ENCODE measurements around the gene RAD51B.

The RAD51B gene

GRCh38 chr14:68375376-68375775, 555.8 kb downstream of the RAD51B start:
- no peak for DNase-seq

DNA sequence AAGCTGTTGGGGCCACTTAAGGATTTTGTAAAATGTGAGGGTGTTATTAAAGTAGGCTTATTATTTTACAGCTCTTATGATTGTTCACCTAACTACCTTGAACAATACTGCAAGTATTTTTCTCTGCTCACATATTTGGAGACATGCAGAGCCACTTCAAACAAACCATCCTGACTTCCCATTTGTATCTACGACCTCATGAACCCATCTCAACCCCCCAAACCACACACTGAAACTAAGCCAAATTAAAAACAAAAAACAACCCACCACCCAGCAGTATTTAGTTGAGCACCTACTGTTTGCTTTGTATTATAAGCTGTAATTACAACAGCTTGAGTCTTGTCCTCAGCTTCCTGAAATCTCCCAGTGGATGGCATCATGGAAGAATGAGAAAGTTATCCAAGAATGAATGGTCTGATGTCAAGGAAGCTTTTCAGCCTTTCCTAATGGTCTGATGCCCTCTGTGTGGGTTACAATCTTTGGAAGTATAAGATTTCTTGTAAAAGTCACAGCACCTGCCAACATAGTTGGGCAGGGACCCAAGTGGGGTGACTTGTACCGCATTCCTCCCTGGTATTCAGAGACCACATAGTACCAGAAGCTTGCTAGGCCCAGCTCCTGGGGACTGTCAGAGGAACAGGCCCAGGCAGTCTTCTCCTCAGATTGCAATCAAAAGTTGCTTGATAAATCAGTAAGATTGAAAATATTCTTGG, 556.6 kb downstream of the RAD51B start:
- DNase-seq: no peak

GRCh38 chr14:68377006-68377405, 557.4 kb downstream of the RAD51B start:
- DNase-seq: no peak

DNA sequence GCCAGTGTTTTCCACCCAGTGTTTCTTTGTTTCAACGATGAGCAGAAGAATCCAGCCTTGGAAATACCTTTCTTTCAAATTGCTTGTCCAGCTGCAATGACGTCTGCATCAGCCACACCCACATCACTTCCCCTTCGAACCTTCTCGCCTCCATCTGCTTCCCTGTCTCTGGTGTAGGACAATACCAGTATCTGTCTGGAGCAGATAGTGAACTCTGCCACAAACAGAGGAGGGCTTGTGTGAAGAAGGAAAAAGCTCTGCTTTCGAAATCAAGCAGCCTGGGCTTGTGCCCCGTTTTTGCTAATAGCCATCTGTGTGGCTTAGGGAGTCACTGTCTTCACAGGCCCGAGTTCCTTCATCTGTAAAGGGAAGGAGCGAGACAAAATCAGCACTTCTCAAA, 557.9 kb downstream of the RAD51B start:
- peak; percentile 67 for DNase-seq

GRCh38 chr14:68379510-68380328, 560.1 kb downstream of the RAD51B start:
- DNase-seq: no peak

GRCh38 chr14:68380329-68380741, 560.8 kb downstream of the RAD51B start:
- no peak for DNase-seq

GRCh38 chr14:68384335-68384734, 564.8 kb downstream of the RAD51B start:
- DNase-seq: peak; percentile 40

GRCh38 chr14:68384881-68385280, 565.3 kb downstream of the RAD51B start:
- no peak for DNase-seq

- DNase-seq: no peak
Measured at GRCh38 chr14:68386446-68386845, 566.9 kb downstream of the RAD51B start.

DNA sequence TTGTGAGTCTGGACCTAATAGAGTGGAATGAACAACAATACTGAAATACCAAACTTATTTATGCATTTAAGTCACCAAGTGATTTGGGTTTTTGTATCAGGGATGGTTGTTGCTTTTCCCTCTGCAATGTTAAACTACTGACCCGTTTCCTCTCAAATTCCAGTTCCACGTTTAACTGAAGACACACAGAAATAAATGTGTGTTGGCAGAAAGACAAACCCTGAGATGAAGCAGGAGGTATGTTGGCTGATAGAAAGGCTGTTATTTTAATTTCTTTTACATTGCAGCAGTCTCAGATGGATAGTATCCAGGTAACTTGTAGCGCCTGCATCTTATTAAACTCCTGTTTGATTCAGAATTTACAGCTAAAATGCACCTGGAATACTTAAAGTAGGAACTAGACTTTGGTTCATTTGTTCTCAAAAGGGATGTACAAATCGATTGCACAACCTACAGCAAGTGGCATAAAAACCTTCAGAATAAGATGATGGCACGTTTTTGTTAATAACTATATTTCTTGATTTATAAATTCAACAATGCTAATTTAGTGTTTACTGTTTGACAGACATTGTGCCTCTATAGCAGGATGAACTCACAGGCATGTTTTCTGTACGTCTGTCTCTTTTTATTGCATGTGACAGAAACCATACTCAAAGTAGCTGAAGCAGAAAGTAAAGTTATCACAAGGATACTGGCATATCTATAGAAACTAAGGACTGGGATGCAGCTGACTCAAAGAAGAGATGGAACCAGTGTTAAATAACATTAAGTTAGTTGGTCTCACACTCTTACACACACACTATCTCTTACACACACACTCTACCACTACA, 567.6 kb downstream of the RAD51B start:
- no peak for DNase-seq

- no peak for DNase-seq
Measured at GRCh38 chr14:68389943-68390342, 570.4 kb downstream of the RAD51B start.

DNA sequence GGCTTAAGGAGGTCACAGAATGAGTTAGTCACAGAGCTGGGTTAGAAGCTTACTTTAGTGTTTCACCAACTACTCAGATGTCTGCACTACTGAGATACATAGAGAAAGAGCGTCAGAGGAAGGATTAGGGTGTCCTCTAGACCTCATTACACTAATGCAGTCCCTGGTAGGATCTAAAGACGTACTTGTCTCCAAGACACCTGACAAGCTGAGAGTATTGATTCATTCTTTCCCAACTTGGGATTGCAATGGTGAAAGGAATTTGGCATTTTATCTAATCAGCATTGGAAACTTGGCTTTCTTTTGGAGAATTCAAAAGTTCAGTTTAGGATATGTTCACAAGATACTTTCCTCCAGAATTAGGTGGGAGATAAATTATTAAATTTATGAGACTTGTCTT, 571.2 kb downstream of the RAD51B start:
- no peak for DNase-seq

GRCh38 chr14:68391311-68392014, 571.9 kb downstream of the RAD51B start:
- DNase-seq: no peak

DNA sequence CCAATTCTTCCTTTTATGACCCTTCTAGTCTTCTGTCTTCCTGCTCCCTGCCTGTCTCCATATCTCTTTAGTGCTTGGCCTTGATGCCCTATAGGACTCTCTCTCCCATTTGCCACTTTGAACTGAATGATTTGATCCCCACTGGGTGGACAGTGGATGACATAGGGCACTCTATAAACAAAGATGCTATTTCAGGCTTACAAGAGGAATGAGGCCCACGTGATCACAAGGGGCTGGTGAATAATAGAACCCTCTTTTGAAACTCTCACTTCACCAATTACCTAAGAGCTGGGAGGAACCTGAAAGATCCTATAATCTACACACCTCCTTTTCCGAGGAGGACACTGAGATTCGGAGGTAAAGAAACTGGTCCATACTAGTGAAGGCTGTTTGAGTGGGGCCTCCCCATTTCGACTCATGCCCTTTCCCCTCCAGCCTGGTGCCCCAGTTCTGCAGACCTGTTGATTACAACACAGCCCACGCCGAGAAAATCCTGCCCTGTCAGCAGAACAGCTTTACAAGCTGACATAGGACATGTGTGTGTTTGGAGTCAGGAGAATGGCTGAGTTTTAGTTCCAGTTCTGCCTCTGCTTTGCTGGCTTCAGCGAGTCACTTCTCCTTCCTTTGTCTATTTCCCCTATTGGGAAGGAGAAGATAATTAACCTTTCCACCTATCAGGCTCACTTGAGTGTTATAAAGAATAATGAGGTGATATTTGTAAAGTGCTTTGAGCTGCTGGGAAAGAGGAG, 573.0 kb downstream of the RAD51B start:
- peak; percentile 40 for DNase-seq

DNA sequence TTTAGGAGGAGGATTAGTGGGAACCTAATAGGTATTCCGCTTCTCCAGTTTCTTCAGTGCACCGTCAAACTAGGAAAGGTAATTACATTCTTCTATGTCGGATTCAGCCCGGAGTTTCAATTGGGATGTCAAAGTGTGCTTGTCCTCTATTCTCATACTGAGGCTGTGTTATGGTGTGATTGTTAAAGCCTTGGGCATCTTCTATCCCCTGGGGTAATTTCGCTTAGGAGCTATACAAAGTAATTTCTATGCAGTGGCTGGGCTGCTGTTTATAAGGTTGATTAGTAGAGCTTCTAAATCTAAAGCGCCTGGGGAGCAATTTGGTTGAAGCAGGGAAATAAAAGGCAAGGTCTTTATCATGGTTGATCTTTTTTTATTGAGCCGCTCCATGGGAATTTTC, 573.7 kb downstream of the RAD51B start:
- no peak for DNase-seq

- DNase-seq: no peak
Measured at GRCh38 chr14:68394118-68394763, 574.7 kb downstream of the RAD51B start.

DNA sequence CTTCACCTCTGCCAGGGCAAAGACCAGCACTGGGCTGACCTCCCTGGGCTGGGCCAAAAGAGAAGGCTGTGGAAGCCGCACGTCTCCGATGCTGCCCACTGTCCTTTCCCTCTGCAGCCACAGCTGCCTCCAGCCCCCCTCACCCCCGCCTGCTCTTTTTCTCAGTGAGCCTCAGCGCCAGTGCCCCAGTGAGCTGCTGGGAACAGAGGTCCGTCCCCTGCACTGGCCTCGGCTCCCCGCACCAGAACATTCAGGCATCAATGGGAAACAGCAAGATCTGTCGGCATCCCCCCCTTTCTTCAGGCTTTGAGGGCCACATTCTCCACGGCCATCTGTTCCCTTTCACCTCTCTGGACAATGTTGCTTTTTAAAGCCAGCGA, 575.2 kb downstream of the RAD51B start:
- no peak for DNase-seq

GRCh38 chr14:68395604-68396003, 576.0 kb downstream of the RAD51B start:
- no peak for DNase-seq

DNA sequence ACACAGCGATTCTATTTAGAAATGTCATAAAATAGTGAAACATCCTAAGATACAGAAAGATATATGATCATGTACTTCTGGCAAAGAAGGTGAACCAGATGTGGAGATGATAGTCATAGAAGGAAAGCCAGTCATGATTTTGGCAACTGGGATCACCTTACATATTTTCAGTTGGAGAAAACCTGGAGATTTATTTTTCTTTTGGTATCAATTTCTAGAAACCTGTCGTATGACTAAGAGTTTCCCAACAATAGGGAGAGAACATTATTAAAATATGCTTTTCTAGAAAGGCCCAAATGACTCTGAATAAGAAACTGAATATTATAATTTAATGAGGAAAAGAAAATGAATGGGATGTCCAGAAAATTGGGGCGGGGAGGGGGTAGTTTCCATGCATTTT, 576.9 kb downstream of the RAD51B start:
- no peak for DNase-seq

GRCh38 chr14:68397371-68397811, 577.8 kb downstream of the RAD51B start:
- DNase-seq: peak; percentile 69

- DNase-seq: no peak
Measured at GRCh38 chr14:68397822-68398221, 578.2 kb downstream of the RAD51B start.
